ENCODE measurements around the gene QRFP. TPM values are rescaled to one million over a fixed set of nuclear protein-coding genes. Genes with fewer than 3 reads are reported as not detected.

QRFP gene
- total RNA-seq, 4 donors from 2014 or later, result not detected

DNA sequence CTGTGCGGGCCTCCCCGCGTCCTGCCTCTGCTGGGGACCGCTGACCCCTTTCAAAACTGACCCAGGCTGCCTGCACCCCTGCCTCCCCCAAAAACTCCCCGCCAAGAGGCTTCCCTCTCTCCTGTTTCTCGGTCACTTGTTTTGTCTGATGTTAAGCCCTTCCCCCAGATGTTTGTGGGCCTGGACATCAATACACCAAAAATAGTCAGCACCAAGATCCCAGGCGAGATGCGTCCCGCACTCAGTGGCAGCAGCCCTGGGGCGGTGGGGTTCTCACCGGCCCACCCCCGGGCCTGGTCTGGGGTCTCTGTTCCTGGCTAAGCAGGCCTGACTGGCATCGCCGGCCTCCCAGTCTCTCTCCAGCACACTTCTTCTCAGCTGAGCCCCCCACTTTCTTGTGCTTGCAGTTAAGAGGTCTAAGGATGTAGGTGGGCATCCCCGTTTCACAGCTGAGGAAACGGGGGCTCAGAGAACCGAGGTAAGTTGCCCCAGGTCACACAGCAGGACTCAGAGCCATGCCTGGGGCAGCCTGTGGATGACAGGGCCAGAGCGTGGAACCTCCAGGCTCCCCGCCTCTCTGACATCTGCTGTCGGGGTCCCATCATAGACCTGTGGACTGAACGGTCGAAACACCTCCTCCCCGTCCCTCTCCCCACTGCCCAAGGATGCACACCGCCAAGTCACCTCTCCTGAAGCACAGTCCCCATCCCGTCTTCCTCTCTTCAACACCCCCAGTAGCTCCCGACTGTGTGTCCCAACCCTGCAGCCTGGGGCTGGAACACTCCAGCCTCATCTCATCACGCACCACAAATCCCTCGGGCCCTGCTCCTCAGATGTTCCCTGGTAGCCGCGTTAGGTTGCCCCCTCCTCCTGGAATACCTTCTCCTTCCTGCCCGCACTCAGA is 25.6 kb upstream of the QRFP start:
- Histone ChIP-seq H3K36me3 (no peaks in the 10 kb centered on the region), H3K27ac (no peak overlapping the region), H3K4me3 (no peak overlapping the region), H3K4me1 (peaks cover 0 to 12% (median 0%) of the 10 kb centered on the region in 3 donors), H3K27me3 (peaks cover 27% of the 10 kb centered on the region), H3K9me3 (no peaks in the 10 kb centered on the region)
- TF ChIP-seq, protein P1, sequence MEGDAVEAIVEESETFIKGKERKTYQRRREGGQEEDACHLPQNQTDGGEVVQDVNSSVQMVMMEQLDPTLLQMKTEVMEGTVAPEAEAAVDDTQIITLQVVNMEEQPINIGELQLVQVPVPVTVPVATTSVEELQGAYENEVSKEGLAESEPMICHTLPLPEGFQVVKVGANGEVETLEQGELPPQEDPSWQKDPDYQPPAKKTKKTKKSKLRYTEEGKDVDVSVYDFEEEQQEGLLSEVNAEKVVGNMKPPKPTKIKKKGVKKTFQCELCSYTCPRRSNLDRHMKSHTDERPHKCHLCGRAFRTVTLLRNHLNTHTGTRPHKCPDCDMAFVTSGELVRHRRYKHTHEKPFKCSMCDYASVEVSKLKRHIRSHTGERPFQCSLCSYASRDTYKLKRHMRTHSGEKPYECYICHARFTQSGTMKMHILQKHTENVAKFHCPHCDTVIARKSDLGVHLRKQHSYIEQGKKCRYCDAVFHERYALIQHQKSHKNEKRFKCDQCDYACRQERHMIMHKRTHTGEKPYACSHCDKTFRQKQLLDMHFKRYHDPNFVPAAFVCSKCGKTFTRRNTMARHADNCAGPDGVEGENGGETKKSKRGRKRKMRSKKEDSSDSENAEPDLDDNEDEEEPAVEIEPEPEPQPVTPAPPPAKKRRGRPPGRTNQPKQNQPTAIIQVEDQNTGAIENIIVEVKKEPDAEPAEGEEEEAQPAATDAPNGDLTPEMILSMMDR (IDR thresholded peaks at IDR 0.05), result no peak
- 79 to 92% methylated on average over 7 to 12 of the region's 31 CpGs for WGBS, 2 donors (ENCODE audit: low coverage in 1 of 2)
- ATAC-seq, result no peak

DNA sequence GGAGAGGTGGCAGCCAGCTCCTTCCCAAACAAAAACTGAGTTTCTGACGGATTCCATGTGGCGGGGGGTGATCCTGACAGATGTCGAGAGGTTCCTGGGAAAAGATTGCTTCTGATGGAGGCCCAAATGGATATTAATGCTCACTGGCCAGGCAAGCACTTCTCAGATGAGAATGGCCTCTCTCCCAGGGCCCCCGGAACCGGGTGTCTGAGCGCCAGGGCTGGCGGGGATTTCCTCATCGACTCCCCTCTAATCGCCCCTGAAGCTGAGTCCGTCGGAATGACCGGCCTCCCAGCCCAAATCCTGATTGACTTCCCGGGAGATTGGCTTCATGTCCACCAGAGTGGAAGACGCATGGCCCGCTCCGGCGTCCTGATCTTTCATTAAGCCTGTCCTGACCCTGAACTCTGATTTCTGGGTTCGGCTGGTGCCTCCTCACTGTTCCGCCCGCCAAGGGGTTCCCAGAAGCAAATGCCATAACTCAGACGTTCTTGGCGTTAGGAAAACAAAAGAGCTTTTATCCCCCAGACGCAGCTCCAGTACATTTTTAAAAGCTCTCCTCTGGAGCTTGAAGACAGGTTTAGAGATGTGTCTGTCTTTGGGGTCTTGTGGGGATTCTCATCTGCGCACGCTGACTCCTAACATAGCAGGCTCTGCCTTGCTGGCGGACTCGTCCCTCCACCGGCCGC is 24.8 kb upstream of the QRFP start:
- WGBS, 2 donors (ENCODE audit: low coverage in 1 of 2), result 52 to 66% methylated on average over 8 to 11 of the region's 29 CpGs
- H3K27me3 ChIP-seq, result peaks cover 27% of the 10 kb centered on the region

DNA sequence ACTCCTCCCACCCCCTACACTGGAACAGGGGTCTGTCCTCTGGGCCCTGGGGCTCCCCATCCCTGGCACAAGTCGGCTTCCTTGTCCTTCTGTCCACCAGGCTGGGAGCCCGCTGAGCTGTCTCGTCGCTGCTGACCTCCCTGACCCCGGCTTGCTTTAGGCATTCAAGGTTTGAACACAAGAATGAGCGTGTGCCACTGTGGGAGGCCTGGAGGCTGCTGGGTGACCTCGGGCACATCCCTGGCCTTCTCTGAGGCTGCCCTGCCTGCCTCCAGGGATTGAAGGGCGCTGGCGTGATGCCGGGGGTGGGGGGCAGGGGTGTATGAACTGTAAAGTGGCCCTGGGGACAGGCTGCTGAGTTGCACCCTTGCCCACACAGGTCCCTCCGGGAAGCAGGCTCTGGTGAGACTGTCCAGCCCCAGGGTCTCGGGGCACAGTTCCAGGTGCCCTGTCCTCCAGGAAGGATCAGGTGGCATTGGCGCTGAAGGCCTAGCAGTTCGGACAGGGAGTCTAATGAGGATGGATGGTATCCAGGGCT is 24.2 kb upstream of the QRFP start:
- H3K4me1 ChIP-seq, result peaks cover 0 to 9% (median 0%) of the 10 kb centered on the region in 3 donors
- no peak overlapping the region for H3K27ac ChIP-seq
- H3K9me3 ChIP-seq, result no peaks in the 10 kb centered on the region
- H3K4me3 ChIP-seq, result no peak overlapping the region
- TF ChIP-seq, protein P1 (IDR thresholded peaks at IDR 0.05), result no peak
- TF ChIP-seq POLR2A (IDR thresholded peaks at IDR 0.05) (no peak), EP300 (IDR thresholded peaks at IDR 0.05) (no peak), POLR2AphosphoS5 (IDR thresholded peaks at IDR 0.05) (no peak)
- no peak for ATAC-seq
- no CpG with 5 or more reads among the region's 14 CpGs for WGBS, 2 donors (ENCODE audit: low coverage in 1 of 2)
- peaks cover 27% of the 10 kb centered on the region for H3K27me3 ChIP-seq
- no peaks in the 10 kb centered on the region for H3K36me3 ChIP-seq

More for the DNA sequence above, 24.8 kb upstream of the QRFP start:
- H3K9me3 ChIP-seq, result no peaks in the 10 kb centered on the region
- no peak overlapping the region for H3K27ac ChIP-seq
- H3K4me3 ChIP-seq, result no peak overlapping the region
- ATAC-seq, result no peak
- no peaks in the 10 kb centered on the region for H3K36me3 ChIP-seq
- TF ChIP-seq EP300 (IDR thresholded peaks at IDR 0.05) (no peak), POLR2AphosphoS5 (IDR thresholded peaks at IDR 0.05) (no peak), POLR2A (IDR thresholded peaks at IDR 0.05) (no peak)
- TF ChIP-seq, protein P1 (IDR thresholded peaks at IDR 0.05), result no peak
- peaks cover 0 to 12% (median 0%) of the 10 kb centered on the region in 3 donors for H3K4me1 ChIP-seq

DNA sequence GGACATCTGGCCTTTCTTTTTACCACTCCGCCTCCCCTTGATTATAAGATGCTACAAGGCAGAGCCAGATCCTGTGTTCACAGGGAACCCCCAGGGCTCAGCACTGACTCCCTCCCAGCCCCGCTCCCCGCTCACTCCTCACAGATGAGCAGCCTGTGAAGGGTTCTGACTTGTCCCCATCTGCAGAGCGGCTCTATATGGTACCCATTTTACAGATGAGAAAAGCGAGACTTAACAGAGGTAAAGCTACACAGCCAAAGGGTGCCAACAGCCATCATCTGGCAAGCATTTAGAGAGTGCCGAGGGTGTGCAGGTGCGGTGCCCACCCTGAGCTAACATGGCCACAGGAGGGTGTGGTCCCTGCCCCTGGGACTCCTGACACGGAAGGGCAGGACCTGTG is 23.6 kb upstream of the QRFP start:
- Histone ChIP-seq H3K4me1 (peaks cover 0 to 8% (median 0%) of the 10 kb centered on the region in 3 donors), H3K27ac (no peak overlapping the region), H3K4me3 (no peak overlapping the region), H3K36me3 (no peaks in the 10 kb centered on the region), H3K9me3 (no peaks in the 10 kb centered on the region), H3K27me3 (peaks cover 27% of the 10 kb centered on the region)
- TF ChIP-seq POLR2A (IDR thresholded peaks at IDR 0.05) (no peak), POLR2AphosphoS5 (IDR thresholded peaks at IDR 0.05) (no peak), EP300 (IDR thresholded peaks at IDR 0.05) (no peak)
- TF ChIP-seq, protein P1 (IDR thresholded peaks at IDR 0.05), result no peak
- WGBS, 2 donors (ENCODE audit: low coverage in 1 of 2), result no CpG with 5 or more reads among the region's 8 CpGs
- ATAC-seq, result no peak

Measured in gastroesophageal sphincter (tissue), 4 donors.